COLO668 (cell line): ENCODE results near the gene AQP10.
"Not testable (repeated sequence)": the region's sequence is repeated elsewhere in the genome, so short reads cannot be mapped to it uniquely, and the experiment has no call there.

Experiments
- DNase-seq: peaks from one replicate; lab custom pipeline; 2025; ENCODE audit not compliant: unreplicated experiment; lab: John Stamatoyannopoulos, UW

Gene AQP10

DNA sequence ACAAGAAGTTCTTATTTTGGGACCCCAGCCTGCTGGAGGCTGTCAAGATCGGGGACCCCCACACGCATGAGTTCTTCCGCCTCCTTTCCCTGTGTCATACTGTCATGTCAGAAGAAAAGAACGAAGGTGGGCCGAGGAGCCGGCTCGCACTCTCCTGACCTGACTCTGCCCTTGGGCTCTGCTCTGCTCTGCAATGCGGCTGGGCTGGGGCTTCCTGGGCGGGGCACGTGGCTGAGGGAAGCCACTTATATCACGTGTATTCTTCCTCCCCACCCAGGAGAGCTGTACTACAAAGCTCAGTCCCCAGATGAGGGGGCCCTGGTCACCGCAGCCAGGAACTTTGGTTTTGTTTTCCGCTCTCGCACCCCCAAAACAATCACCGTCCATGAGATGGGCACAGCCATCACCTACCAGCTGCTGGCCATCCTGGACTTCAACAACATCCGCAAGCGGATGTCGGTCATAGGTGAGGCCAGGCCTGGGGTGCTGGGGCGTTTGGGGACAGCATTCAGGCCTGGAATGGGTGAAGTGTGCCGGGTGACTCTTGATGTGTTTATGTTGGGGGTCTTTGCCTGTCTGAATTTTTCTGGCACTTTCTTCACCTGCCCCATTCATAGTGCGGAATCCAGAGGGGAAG lies 22.1 kb downstream of the AQP10 start:
- no peak for DNase-seq

DNA sequence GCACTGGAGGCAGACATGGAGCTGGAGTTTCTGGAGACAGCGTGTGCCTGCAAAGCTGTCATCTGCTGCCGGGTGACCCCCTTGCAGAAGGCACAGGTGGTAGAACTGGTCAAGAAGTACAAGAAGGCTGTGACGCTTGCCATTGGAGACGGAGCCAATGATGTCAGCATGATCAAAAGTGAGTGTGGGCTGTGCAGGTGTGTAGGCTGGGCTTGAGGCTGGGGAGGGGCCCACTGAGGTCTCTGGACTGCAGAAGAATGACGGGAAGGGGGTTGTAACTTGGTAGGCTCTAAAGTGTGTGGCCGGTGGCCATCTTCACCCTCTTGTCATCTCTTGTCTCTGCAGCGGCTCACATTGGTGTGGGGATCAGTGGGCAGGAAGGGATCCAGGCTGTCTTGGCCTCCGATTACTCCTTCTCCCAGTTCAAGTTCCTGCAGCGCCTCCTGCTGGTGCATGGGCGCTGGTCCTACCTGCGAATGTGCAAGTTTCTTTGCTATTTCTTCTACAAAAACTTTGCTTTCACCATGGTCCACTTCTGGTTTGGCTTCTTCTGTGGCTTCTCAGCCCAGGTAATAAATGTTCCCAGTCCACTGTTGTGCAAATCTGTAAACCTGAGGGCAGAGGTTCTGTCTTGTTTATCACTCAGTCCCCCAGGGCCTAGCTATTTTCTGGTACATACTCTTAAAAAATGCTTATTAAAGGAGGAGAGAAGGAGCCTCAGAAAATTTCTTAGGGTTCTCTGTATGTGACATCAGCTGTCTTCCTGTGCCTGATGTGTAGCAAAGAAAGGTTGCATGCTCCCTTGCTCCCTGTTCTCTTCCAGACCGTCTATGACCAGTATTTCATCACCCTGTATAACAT lies 24.3 kb downstream of the AQP10 start:
- peak; percentile 41 for DNase-seq

DNA sequence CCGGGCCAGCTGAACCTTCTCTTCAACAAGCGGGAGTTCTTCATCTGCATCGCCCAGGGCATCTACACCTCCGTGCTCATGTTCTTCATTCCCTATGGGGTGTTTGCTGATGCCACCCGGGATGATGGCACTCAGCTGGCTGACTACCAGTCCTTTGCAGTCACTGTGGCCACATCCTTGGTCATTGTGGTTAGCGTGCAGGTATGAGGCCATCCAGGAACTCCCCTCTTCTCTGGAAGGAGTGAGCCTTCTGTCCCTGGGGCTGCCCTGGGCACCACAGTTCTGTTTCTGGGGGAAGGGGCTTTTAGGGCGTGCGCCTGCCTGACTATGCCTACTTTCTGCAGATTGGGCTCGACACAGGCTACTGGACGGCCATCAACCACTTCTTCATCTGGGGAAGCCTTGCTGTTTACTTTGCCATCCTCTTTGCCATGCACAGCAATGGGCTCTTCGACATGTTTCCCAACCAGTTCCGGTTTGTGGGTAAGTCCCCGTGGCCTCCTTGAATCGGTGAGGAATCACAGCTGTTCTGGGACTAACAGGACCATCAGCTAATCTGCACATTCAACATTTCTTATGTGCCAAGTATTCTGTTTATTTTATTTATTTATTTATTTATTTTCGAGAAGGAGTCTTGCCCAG lies 25.5 kb downstream of the AQP10 start:
- DNase-seq: no peak

DNA sequence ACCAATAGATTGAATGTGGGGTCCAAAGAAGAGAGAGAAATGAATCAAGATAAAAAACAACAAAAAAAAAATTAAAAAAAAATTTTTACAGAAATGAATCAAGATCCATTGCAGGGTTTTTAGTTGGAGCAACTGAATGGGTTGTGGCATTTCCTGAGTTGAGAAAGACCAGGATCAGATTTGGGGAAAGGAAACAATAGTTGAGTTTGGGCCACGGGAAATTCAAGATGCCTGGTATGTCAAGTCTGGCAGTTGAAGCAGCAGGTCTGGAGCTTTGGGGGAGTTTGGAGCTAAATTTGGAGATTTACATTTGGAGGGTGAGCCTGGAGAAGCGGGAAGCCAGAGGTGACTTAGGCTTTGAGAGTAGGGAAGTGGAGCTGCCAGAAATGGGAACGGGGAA lies 27.1 kb downstream of the AQP10 start:
- DNase-seq: no peak

- DNase-seq: no peak
Measured at GRCh38 chr1:154348429-154349076, 27.7 kb downstream of the AQP10 start.

- DNase-seq: no peak
Measured at GRCh38 chr1:154349121-154349520, 28.2 kb downstream of the AQP10 start.

- DNase-seq: no peak
Measured at GRCh38 chr1:154350383-154350782, 29.5 kb downstream of the AQP10 start.

GRCh38 chr1:154351363-154352068 lies 30.6 kb downstream of the AQP10 start:
- peak; percentile 55 for DNase-seq

DNA sequence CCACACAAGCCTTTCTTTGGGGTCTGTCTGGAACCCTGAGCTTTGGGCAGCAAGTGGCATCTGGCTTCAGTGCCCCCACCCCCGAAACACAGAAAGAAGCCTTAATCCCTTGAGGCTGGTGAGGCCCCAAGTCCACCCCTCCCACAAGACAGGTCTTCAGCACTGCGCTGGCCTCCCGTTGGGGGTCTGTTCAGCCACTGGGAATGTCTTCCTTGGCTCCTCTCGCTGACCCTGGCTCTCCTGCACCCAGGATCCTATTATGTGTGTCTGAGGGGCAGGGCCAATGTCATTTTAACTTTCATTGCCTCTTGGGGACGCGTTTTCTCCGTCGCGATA lies 31.3 kb downstream of the AQP10 start:
- DNase-seq: no peak

DNA sequence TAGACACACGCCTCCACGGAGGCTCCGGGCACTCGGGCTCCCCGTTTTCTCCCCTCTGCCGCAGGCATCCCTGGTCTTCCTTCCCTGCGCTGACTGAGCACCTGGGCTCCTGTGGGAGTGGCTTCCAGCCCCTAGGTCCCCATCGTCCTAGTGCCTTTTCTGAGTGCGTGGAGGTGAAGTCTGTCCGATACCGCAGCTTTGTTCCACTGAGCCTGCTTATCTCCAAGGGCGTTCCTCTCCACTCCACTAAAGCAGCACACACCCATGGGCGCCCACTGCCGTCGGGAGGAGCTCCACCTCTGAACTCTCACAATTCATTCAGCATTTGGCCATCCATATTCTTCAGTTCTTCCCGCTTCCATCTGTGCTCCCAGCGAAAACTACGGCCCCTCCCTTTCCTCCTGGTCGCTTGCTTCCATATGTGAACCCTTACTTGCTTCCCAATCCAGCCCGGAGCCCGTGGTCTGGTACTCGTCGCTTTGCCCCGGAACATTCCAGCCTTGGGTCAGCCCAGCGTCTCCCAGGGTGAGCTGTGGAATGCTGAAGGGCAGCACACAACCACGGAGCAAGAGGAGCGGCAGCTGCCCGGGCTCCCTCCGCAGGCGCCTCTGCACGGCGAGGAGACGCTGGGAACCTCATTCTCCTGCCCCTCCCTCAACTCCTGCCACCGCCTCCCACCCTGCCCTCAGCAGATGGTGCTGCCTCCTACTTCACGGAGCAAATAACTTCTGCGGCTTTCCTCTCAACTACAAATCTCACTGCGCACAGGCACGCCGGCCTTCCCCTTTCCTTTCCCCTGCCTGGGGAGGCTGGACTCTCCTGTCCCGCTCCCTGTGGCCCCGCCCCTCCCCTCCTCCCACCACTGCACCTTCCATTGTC lies 31.9 kb downstream of the AQP10 start:
- peak; percentile 42 for DNase-seq

DNA sequence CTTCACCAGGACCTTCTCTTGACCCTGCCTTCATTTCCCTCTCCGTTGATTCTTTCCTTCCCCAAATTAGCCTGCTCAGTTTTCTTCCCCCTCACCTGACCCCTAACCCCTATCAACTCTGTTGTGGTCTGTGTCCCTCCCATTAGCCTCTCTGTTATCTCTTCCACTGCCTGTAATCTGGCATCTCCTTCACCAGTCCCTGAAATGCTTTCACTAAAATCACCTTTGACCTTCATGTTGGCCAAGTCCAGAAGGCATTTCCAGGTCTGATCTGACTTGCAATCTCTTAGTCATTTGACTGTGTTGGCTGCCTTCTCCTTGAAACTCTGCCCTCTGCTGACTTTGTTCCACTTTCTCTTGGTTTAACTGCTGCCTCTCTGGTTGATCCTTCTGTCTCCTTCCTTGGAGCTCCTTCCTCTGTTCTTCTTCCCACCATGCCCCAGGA lies 32.6 kb downstream of the AQP10 start:
- no peak for DNase-seq

- DNase-seq: no peak
Measured at GRCh38 chr1:154353966-154354365, 33.1 kb downstream of the AQP10 start.

DNA sequence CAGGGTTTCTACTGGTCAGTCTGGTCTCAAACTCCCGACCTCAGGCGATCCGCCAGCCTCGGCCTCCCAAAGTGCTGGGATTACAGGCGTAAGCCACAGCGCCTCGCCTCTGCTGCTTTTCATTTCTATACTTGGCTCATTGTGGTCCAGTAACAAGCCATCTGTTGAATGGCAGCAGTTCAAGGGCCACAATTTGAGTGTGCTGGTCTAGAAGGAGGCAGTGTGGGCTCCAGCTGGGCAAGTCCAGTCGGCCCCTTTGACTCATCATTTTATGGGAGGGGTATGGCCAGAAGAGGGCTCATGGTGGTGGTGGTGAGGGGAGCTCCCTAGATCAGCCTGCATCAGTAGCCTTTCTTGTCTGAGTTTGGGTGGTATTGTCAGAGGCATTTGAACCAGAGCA lies 37.6 kb downstream of the AQP10 start:
- DNase-seq: no peak

- no peak for DNase-seq
Measured at GRCh38 chr1:154360288-154360687, 39.4 kb downstream of the AQP10 start.

- DNase-seq: not testable (repeated sequence)
Measured at GRCh38 chr1:154360881-154361280, 40.0 kb downstream of the AQP10 start.

DNA sequence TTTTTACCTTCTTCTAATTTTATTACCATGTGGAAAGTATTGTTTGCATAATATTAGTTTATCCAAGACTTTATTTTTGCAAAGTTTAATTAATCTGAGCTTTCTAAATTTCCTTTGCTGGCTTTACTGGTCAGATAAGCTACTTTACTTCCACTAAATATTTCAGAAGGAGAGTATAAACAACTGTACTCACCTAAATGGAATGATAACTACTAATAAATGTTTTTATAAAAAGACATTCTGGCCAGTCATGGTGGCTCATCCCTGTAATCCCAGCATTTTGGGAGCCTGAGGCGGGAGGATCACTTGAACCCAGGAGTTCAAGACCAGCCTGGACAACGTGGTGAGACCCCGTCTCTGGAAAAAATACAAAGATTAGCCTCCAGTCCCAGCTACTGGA lies 40.5 kb downstream of the AQP10 start:
- DNase-seq: no peak

DNA sequence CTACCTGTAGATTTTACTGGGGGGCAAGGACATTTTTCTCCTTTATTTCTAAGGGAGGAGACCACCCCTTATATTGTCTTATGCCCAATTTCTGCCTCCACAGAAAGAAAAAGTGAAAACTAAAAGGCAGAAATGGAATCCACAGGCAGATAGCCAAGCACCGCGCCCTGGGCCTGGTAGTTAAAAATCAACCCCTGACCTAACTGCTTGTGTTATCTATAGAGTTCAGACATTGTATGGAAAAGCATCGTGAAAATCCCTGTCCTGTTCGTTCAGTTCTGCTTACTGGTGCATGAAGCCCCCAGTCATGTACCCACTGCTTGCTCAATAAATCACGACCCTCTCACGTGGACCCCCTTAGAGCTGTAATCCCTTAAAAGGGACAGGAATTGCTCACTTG lies 50.5 kb downstream of the AQP10 start:
- DNase-seq: no peak

DNA sequence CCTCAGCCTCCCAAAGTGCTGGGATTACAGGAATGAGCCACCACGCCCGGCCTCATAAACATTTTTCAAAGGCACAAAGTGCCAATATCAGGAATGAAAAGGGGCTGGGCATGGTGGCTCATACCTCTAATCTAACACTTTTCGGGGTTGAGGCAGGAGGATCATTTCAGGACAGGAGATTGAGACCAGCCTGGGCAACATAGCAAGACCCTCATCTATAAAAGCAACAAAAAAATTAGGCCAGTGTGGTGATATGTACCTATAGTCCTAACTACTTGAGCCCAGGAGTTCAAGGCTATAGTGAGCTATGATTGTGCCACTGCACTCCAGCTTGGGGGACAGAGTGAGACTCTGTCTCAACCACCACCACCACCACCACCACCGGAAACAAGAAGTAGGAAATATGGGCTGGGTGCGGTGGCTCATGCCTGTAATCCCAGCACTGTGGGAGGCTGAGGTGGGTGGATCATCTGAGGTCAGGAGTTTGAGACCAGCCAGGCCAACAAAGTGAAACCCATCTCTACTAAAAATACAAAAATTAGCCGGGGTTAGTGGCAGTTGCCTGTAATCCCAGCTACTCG lies 53.0 kb downstream of the AQP10 start:
- not testable (repeated sequence) for DNase-seq
